Large intestine (tissue), 3 donors: Measurements from ENCODE around the gene FNBP1. TPM values are rescaled to one million over a fixed set of nuclear protein-coding genes. Genes with fewer than 3 reads are reported as not detected.
"Not testable (repeated sequence)": the region's sequence is repeated elsewhere in the genome, so short reads cannot be mapped to it uniquely, and the experiment has no call there.

Experiments
- DNase-seq, 2 donors: peaks; one replicate each; pipeline versions ENCODE4 v3.0.0 to v3.0.0-alpha.2; 2013
- H3K27ac ChIP-seq: one replicate; pipeline ENCODE4 v1.5.1; 2013; ENCODE audit warnings: low read length
- H3K27me3 ChIP-seq: 2 replicates; pipeline ENCODE4 v1.6.1; 2013; ENCODE audit warnings: low read length; ENCODE audit not compliant: control insufficient read depth, insufficient read depth
- H3K36me3 ChIP-seq: 2 replicates; pipeline ENCODE4 v1.6.1; 2013; ENCODE audit warnings: low read length; ENCODE audit not compliant: control insufficient read depth, insufficient read depth
- H3K4me1 ChIP-seq: one replicate; pipeline ENCODE4 v1.6.1; 2013; ENCODE audit warnings: low read length; ENCODE audit not compliant: control insufficient read depth, insufficient read depth
- H3K4me3 ChIP-seq: one replicate; pipeline ENCODE4 v1.5.1; 2013; ENCODE audit warnings: low read length
- H3K9me3 ChIP-seq: one replicate; pipeline ENCODE4 v1.6.1; 2013; ENCODE audit warnings: mild to moderate bottlenecking, low read depth, low read length, moderate library complexity; ENCODE audit not compliant: control insufficient read depth
- WGBS: methylation state at CpG from one replicate; pipeline ENCODE4 v1.1.5; 2013; ENCODE audit warnings: low lambda C conversion rate; ENCODE audit not compliant: insufficient coverage; 5-methylcytosine and 5-hydroxymethylcytosine counted together
- polyA plus RNA-seq: library from polyadenylated mRNA; unstranded; fragments of 120-200 nt; gene quantifications from one replicate; pipeline ENCODE4 v1.2.1, GENCODE V29; 2013

The FNBP1 gene
- polyA plus RNA-seq, 1 donor, result 25.1 TPM

GRCh38 chr9:130021842-130022241 is 21.1 kb downstream of the FNBP1 start:
- not testable (repeated sequence) for DNase-seq, H3K27me3 ChIP-seq, H3K27ac ChIP-seq, H3K4me1 ChIP-seq, H3K36me3 ChIP-seq, H3K4me3 ChIP-seq, H3K9me3 ChIP-seq
- 100% methylated on average over 1 of the region's 3 CpGs for WGBS

DNA sequence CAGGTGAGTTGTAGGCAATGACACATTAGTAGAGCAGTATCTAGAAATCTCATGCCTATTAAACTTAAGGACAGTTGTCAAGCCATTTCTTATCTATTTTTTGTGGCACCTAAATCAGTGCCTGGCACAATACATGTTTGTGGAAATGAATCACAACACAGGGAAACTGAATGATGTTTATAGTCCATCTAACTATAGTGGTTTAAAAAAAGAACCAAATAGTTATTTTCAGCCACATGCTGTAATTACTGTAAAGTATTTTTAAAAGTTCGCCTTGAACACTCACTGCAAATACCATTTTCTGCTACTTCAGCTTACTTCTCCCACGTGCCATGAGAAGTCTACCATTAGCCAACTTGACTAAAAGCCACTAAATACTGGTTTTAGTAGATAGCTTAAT is 21.9 kb downstream of the FNBP1 start:
- H3K27ac ChIP-seq, result no peak overlapping the region
- DNase-seq, result no peak
- H3K9me3 ChIP-seq, result peaks cover 3% of the 10 kb centered on the region
- H3K4me1 ChIP-seq, result no peaks in the 10 kb centered on the region
- H3K4me3 ChIP-seq, result no peak overlapping the region
- H3K27me3 ChIP-seq, result no peaks in the 10 kb centered on the region
- WGBS, result 100% methylated on average over 1 of the region's 2 CpGs
- no peaks in the 10 kb centered on the region for H3K36me3 ChIP-seq

- Histone ChIP-seq H3K27me3 (no peaks in the 10 kb centered on the region), H3K36me3 (no peaks in the 10 kb centered on the region), H3K27ac (no peak overlapping the region), H3K9me3 (peaks cover 4% of the 10 kb centered on the region), H3K4me1 (no peaks in the 10 kb centered on the region), H3K4me3 (no peak overlapping the region)
- WGBS, result 50% methylated on average over 2 of the region's 7 CpGs
- DNase-seq, result no peak
Observed at GRCh38 chr9:130020618-130021017, 22.4 kb downstream of the FNBP1 start.

- Histone ChIP-seq H3K4me1 (no peaks in the 10 kb centered on the region), H3K27me3 (no peaks in the 10 kb centered on the region), H3K9me3 (peaks cover 4% of the 10 kb centered on the region), H3K27ac (no peak overlapping the region), H3K36me3 (no peaks in the 10 kb centered on the region), H3K4me3 (no peak overlapping the region)
- no peak for DNase-seq
- WGBS, result no CpG with 5 or more reads among the region's 4 CpGs
Observed at GRCh38 chr9:130018265-130018664, 24.7 kb downstream of the FNBP1 start.

DNA sequence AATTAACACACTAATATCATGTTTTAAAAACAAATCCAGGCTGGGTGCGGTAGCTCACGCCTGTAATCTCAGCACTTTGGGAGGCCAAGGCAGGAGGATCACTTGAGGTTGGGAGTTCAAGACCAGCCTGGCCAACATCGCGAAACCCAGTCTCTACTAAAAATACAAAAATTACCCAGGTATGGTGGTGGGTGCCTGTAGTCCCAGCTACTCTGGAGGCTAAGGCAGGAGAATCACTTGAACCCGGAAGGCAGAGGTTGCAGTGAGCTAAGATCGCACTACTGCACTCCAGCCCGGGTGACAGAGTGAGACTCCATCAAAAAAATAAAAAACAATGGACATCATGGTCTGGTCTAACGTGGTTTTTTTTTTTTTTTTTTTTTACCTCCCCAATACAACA is 25.5 kb downstream of the FNBP1 start:
- not testable (repeated sequence) for H3K27me3 ChIP-seq, H3K36me3 ChIP-seq, H3K9me3 ChIP-seq, DNase-seq, H3K4me1 ChIP-seq, H3K4me3 ChIP-seq, H3K27ac ChIP-seq
- no CpG with 5 or more reads among the region's 8 CpGs for WGBS

- DNase-seq, result no peak
- Histone ChIP-seq H3K36me3 (no peaks in the 10 kb centered on the region), H3K9me3 (peaks cover 4% of the 10 kb centered on the region), H3K4me1 (no peaks in the 10 kb centered on the region), H3K27me3 (no peaks in the 10 kb centered on the region), H3K4me3 (no peak overlapping the region), H3K27ac (peak overlapping the region; percentile 27)
- WGBS, result 80% methylated on average over 1 of the region's 2 CpGs
Observed at GRCh38 chr9:130017076-130017475, 25.9 kb downstream of the FNBP1 start.

DNA sequence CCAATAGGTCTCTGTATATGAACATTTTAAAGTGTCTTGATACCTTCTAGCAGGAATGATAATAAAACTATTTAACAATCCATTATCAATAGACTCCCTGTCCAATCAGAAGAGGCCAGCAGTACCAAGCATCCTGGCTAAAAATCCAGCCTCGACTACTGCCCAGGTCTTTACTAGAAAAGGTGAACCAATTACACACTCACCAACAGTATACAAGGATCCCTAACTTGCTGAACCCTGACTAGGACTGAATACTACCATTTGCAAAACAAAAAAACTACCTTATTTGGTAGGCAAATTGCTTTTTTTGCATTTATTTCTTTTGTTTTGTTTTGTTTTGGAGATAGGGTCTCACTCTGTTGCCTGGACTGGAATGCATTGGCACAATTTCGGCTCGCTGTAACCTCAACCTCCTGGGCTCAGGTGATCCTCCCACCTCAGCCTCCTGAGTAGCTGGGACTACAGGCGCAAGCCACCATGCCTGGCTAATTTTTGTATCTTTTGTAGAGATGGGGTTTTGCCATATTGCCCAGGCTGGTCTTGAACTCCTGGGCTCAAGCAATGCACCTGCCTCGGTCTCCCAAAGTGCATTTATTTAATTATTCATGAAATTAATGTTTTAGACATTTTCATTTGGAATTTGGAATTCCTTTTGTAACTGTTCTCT is 27.5 kb downstream of the FNBP1 start:
- Histone ChIP-seq H3K9me3 (peaks cover 4% of the 10 kb centered on the region), H3K4me1 (no peaks in the 10 kb centered on the region), H3K27me3 (no peaks in the 10 kb centered on the region), H3K4me3 (no peak overlapping the region), H3K36me3 (no peaks in the 10 kb centered on the region), H3K27ac (no peak overlapping the region)
- no peak for DNase-seq
- no CpG with 5 or more reads among the region's 5 CpGs for WGBS

DNA sequence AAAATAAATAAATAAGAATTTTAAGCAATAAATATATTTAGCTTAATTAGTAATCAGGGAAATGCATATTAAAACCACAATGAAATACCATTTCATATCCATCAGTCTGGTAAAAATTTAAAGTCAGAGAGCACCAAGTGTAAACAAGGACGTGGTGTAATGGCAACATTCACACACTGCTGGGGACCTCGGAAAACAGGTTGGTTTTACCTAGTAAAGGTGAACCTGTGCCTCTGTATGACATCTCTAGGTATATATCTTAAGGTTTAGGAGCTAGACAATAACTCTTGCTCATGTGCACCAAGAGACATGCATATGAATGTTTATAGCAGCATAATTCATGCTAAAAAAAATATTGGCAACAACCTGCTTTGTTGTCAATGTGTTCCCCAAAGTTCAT is 29.7 kb downstream of the FNBP1 start:
- Histone ChIP-seq H3K9me3 (peaks cover 4% of the 10 kb centered on the region), H3K27ac (no peak overlapping the region), H3K4me3 (no peak overlapping the region), H3K4me1 (no peaks in the 10 kb centered on the region), H3K27me3 (no peaks in the 10 kb centered on the region), H3K36me3 (no peaks in the 10 kb centered on the region)
- WGBS, result no CpG with 5 or more reads among the region's 2 CpGs
- no peak for DNase-seq

- Histone ChIP-seq H3K36me3 (no peaks in the 10 kb centered on the region), H3K27me3 (no peaks in the 10 kb centered on the region), H3K9me3 (no peaks in the 10 kb centered on the region), H3K27ac (no peak overlapping the region), H3K4me3 (no peak overlapping the region), H3K4me1 (no peaks in the 10 kb centered on the region)
- DNase-seq, result no peak
- WGBS, result no CpG with 5 or more reads among the region's 5 CpGs
Observed at GRCh38 chr9:130010151-130010988, 32.6 kb downstream of the FNBP1 start.

DNA sequence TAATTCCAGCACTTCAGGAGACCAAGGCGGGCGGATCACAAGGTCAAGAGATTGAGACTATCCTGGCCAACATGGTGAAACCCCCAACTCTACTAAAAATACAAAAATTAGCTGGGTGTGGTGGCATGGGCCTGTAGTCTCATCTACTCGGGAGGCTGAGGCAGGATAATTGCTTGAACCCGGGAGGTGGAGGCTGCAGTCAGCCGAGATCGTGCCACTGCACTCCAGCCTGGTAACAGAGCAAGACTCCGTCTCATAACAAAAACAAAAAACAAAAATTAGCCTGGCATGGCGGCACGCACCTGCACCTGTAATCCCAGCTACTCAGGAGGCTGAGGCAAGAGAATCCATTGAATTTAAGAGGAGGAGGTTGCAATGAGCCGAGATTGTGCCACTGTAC is 33.4 kb downstream of the FNBP1 start:
- H3K4me3 ChIP-seq, DNase-seq, H3K36me3 ChIP-seq, H3K27ac ChIP-seq, H3K9me3 ChIP-seq, H3K4me1 ChIP-seq, H3K27me3 ChIP-seq: not testable (repeated sequence)
- no CpG with 5 or more reads among the region's 10 CpGs for WGBS

DNA sequence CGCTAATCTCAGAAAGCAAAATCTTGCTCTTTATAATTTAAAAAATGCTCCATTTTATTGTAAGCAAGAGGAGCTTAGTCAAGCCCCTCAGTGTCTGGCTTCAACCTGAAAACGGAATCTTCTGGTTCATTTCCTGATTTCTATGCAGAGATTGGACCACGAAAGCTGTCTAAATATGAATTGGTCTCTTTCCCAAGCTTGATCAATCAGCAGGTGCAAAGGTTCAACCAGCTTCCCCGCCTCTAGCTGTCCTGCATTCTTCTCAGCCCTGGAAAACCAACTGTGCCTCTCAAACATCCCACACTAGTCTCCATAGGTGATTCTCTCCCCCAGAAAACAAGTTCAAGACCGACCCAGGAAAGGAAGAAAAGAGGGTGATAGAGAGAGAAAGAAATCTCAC is 34.5 kb downstream of the FNBP1 start:
- H3K4me3 ChIP-seq, result no peak overlapping the region
- no peaks in the 10 kb centered on the region for H3K36me3 ChIP-seq
- H3K27me3 ChIP-seq, result no peaks in the 10 kb centered on the region
- WGBS, result 80% methylated on average over 3 of the region's 5 CpGs
- H3K4me1 ChIP-seq, result no peaks in the 10 kb centered on the region
- DNase-seq, result no peak
- H3K9me3 ChIP-seq, result no peaks in the 10 kb centered on the region
- H3K27ac ChIP-seq, result no peak overlapping the region
